ENCODE data around the gene HIP1R. TPM values are rescaled to one million over a fixed set of nuclear protein-coding genes. Genes with fewer than 3 reads are reported as not detected.

The HIP1R gene, protein sequence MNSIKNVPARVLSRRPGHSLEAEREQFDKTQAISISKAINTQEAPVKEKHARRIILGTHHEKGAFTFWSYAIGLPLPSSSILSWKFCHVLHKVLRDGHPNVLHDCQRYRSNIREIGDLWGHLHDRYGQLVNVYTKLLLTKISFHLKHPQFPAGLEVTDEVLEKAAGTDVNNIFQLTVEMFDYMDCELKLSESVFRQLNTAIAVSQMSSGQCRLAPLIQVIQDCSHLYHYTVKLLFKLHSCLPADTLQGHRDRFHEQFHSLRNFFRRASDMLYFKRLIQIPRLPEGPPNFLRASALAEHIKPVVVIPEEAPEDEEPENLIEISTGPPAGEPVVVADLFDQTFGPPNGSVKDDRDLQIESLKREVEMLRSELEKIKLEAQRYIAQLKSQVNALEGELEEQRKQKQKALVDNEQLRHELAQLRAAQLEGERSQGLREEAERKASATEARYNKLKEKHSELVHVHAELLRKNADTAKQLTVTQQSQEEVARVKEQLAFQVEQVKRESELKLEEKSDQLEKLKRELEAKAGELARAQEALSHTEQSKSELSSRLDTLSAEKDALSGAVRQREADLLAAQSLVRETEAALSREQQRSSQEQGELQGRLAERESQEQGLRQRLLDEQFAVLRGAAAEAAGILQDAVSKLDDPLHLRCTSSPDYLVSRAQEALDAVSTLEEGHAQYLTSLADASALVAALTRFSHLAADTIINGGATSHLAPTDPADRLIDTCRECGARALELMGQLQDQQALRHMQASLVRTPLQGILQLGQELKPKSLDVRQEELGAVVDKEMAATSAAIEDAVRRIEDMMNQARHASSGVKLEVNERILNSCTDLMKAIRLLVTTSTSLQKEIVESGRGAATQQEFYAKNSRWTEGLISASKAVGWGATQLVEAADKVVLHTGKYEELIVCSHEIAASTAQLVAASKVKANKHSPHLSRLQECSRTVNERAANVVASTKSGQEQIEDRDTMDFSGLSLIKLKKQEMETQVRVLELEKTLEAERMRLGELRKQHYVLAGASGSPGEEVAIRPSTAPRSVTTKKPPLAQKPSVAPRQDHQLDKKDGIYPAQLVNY
- polyA plus RNA-seq = 100 to 1,000 TPM in 2 of 4 donors, 10 to 100 TPM in 2; 37.6 to 284 (median 98.8) TPM
- long read RNA-seq, donor 1, full-length matches to known transcripts = 4 of 13 reads
- long read RNA-seq, donor 1, partial matches to known transcripts = 9 of 13 reads
- long read RNA-seq, donor 1, other reads (novel, unspliced or antisense) = 0 of 13 reads
- long read RNA-seq, donor 2, full-length matches to known transcripts = 1 of 1 reads
- long read RNA-seq, donor 2, partial matches to known transcripts = 0 of 1 reads
- long read RNA-seq, donor 2, other reads (novel, unspliced or antisense) = 0 of 1 reads
- long read RNA-seq, donor 3, partial matches to known transcripts = 0 of 1 reads
- long read RNA-seq, donor 3, other reads (novel, unspliced or antisense) = 0 of 1 reads
- long read RNA-seq, donor 4 = 0 reads
- long read RNA-seq, donor 5 = 0 reads
- long read RNA-seq, donor 6, full-length matches to known transcripts = 1 of 6 reads
- long read RNA-seq, donor 6, partial matches to known transcripts = 5 of 6 reads
- long read RNA-seq, donor 6, other reads (novel, unspliced or antisense) = 0 of 6 reads
- long read RNA-seq, donor 7 = 0 reads
- long read RNA-seq, donor 8 = 0 reads
- long read RNA-seq, donor 9 = 0 reads
- long read RNA-seq, donor 10, full-length matches to known transcripts = 2 of 2 reads
- long read RNA-seq, donor 10, partial matches to known transcripts = 0 of 2 reads
- long read RNA-seq, donor 10, other reads (novel, unspliced or antisense) = 0 of 2 reads

DNA sequence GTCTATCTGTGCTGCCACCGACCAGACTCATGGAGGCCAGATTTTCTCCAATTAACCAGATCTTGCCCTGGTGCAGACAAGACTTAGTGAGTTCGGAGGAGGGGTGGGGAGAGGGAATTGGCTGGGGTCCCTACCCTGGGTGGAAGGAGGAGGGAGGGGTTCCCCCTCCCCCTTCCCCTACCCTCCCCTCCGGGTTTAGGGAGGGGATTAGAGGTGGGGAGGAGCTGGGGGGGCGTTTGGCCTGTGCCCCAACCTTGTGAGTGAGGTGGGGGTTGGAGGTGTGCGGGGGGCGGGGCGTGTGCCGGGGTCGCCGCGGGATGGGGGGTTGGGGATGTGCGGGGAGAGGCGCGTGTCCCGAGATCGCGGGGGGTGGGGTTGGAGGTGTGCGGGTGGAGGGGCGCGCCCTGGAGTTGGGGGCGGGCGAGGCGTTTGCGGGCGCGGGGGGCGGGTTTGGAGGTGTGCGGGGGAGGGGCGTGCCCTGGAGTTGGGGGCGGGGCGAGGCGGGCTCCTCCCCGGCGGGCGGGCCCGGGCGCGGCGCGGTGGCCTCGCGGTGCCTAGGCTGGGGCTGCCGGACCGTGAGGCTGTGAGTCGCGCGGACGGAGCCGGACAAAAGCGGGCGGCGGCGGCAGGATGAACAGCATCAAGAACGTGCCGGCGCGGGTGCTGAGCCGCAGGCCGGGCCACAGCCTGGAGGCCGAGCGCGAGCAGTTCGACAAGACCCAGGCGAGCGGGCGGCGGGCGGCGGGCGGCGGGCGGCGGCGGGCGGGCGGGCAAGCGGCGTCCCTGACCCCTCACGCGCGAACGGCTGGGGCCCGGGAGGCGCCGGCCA is at the start of gene HIP1R:
HIP1R (plus strand) TSS at position 537 of the 829 bp plus-strand sequence; CDS start at position 631, 94 bp downstream.
- DNase-seq (peak; percentile 68 to 69), FAIRE-seq (no peak)
- H3K27ac ChIP-seq (ENCODE audit: low read depth in 1 of 3, low read length in 2 of 3) = peak within 1 kb of the TSS; percentile 90 to 91 (median 90)

DNA sequence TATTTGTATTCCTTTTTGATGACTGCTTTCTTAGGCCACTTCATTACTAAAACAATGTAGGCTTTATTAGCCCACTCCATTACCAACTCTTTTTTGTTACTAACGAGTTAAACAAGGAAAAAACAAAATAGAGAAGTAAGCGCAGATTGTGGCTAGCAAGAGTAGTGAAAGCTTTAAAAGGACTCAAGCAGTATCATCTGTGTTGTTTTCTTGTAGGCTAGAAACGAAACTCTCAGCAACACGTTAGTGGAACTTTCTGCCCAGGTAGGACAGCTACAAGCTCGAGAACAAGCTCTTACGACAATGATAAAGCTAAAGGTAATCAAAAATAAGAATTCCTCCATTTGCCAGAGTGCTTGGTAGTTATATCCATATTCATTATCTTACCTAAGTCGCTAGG is 49.8 kb upstream of the HIP1R start:
- no peak for FAIRE-seq

More for the DNA sequence above, at the start of gene HIP1R:
- no peaks in the 10 kb centered on the region for H3K9me3 ChIP-seq (ENCODE audit: control insufficient read depth in 2 of 2, insufficient read depth in 1 of 2, low read depth in 1 of 2, low read length in 1 of 2)
- peaks cover 0 to 10% (median 0%) of the 10 kb centered on the region in 3 donors for H3K36me3 ChIP-seq (ENCODE audit: control insufficient read depth in 3 of 3, insufficient read depth in 2 of 3, low read depth in 1 of 3, low read length in 3 of 3)
- no peaks in the 10 kb centered on the region for H3K27me3 ChIP-seq (ENCODE audit: control insufficient read depth in 3 of 3, insufficient read depth in 3 of 3, low read length in 3 of 3)
- H3K4me3 ChIP-seq (ENCODE audit: low read depth in 1 of 3, low read length in 3 of 3) = peak within 1 kb of the TSS; percentile 70 to 94 (median 89)
- WGBS, 3 donors = 0 to 1% (median 1%) methylated on average over 18 to 85 of the region's 85 CpGs
- peaks cover 4 to 38% (median 6%) of the 10 kb centered on the region in 3 donors for H3K4me1 ChIP-seq (ENCODE audit: control insufficient read depth in 3 of 3, insufficient read depth in 2 of 3, low read depth in 1 of 3, low read length in 2 of 3)

DNA sequence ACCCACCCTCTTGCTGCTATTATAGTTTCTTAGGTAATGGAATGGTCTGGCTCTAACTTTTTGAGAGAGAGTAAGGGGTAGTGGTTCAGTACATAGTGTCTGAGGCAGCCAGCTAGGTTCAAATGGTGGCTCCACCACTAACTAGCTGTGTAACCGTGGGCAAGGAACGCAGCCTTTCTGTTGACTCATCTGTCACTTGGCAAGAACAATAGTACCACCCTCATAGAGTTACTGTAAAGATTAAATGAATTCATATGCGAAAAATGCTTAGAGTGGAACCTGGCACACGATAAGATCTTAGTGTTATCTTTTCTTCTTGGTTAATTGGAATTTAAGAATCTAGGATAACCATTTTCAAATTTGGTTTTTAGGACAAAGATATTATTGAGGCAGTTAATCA is 46.9 kb upstream of the HIP1R start:
- WGBS, 3 donors = 80 to 83% (median 83%) methylated on average over 4 of the region's 4 CpGs
- Histone ChIP-seq H3K27me3 (ENCODE audit: control insufficient read depth in 3 of 3, insufficient read depth in 3 of 3, low read length in 3 of 3) (no peaks in the 10 kb centered on the region), H3K36me3 (ENCODE audit: control insufficient read depth in 3 of 3, insufficient read depth in 2 of 3, low read depth in 1 of 3, low read length in 3 of 3) (no peaks in the 10 kb centered on the region), H3K4me3 (ENCODE audit: low read depth in 1 of 3, low read length in 3 of 3) (no peak overlapping the region), H3K9me3 (ENCODE audit: control insufficient read depth in 2 of 2, insufficient read depth in 1 of 2, low read depth in 1 of 2, low read length in 1 of 2) (no peaks in the 10 kb centered on the region), H3K4me1 (ENCODE audit: control insufficient read depth in 3 of 3, insufficient read depth in 2 of 3, low read depth in 1 of 3, low read length in 2 of 3) (no peaks in the 10 kb centered on the region), H3K27ac (ENCODE audit: low read depth in 1 of 3, low read length in 2 of 3) (no peak overlapping the region)
- DNase-seq (no peak), FAIRE-seq (no peak)

More for the DNA sequence above, 49.8 kb upstream of the HIP1R start:
- 78 to 87% (median 82%) methylated on average over 7 of the region's 7 CpGs for WGBS, 3 donors
- no peak overlapping the region for H3K27ac ChIP-seq (ENCODE audit: low read depth in 1 of 3, low read length in 2 of 3)
- no peaks in the 10 kb centered on the region for H3K36me3 ChIP-seq (ENCODE audit: control insufficient read depth in 3 of 3, insufficient read depth in 2 of 3, low read depth in 1 of 3, low read length in 3 of 3)
- H3K4me3 ChIP-seq (ENCODE audit: low read depth in 1 of 3, low read length in 3 of 3) = no peak overlapping the region
- no peaks in the 10 kb centered on the region for H3K9me3 ChIP-seq (ENCODE audit: control insufficient read depth in 2 of 2, insufficient read depth in 1 of 2, low read depth in 1 of 2, low read length in 1 of 2)
- DNase-seq = no peak
- no peaks in the 10 kb centered on the region for H3K27me3 ChIP-seq (ENCODE audit: control insufficient read depth in 3 of 3, insufficient read depth in 3 of 3, low read length in 3 of 3)
- H3K4me1 ChIP-seq (ENCODE audit: control insufficient read depth in 3 of 3, insufficient read depth in 2 of 3, low read depth in 1 of 3, low read length in 2 of 3) = no peaks in the 10 kb centered on the region

DNA sequence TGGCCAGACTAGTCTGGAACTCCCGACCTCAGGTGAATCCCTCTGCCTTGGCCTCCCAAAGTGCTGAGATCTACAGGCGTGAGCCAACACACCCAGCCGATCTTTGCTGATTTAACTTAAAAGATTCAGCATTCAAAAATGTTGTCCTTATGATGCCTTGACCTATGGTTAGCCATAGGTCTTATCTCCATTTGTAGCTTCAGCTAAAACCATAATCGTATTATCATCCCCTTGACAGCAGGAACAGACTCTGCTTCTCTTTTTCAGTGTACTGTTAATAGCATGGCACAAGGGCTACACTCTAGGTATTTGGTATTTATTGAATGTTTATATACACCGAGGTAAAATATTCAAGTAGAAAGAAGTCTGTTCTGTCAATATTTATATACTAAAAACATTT is 45.6 kb upstream of the HIP1R start:
- DNase-seq (no peak), FAIRE-seq (no peak)
- no peaks in the 10 kb centered on the region for H3K9me3 ChIP-seq (ENCODE audit: control insufficient read depth in 2 of 2, insufficient read depth in 1 of 2, low read depth in 1 of 2, low read length in 1 of 2)
- no peak overlapping the region for H3K27ac ChIP-seq (ENCODE audit: low read depth in 1 of 3, low read length in 2 of 3)
- H3K27me3 ChIP-seq (ENCODE audit: control insufficient read depth in 3 of 3, insufficient read depth in 3 of 3, low read length in 3 of 3) = no peaks in the 10 kb centered on the region
- no peaks in the 10 kb centered on the region for H3K36me3 ChIP-seq (ENCODE audit: control insufficient read depth in 3 of 3, insufficient read depth in 2 of 3, low read depth in 1 of 3, low read length in 3 of 3)
- 81 to 86% (median 86%) methylated on average over 5 of the region's 5 CpGs for WGBS, 3 donors
- no peaks in the 10 kb centered on the region for H3K4me1 ChIP-seq (ENCODE audit: control insufficient read depth in 3 of 3, insufficient read depth in 2 of 3, low read depth in 1 of 3, low read length in 2 of 3)
- H3K4me3 ChIP-seq (ENCODE audit: low read depth in 1 of 3, low read length in 3 of 3) = no peak overlapping the region

DNA sequence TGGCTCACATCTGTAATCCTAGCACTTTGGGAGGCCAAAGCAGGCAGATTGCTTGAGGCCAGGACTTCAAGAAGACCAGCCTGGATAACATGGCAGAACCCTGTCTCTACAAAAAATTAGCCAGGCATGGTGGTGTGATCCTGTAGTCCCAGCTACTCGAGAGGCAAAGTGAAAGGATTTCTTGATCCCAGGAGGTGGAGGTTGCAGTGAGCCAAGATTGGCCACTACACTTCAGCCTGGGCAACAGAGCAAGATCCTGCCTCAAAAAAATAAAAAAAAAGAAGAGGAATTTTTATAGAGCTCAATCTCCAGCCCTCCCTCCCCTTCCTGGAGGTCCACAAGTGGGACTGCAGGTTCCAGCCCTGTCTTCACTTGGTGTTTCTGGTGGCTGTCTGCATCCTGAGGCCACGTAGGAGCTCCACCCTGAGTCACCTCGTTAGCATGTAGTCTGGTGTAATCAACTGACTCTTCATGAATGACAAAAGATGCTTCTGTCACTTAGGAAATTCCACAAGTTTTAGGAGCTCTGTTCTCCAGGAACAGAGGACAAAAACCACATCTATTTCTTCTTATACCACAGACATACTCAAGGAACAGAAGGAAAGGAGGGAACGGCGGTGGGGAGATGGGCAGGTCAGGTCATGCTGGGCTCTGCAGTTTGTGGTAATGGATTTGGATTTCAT is 44.7 kb upstream of the HIP1R start:
- H3K27ac ChIP-seq (ENCODE audit: low read depth in 1 of 3, low read length in 2 of 3) = no peak overlapping the region
- H3K9me3 ChIP-seq (ENCODE audit: control insufficient read depth in 2 of 2, insufficient read depth in 1 of 2, low read depth in 1 of 2, low read length in 1 of 2) = no peaks in the 10 kb centered on the region
- no peak for DNase-seq
- H3K36me3 ChIP-seq (ENCODE audit: control insufficient read depth in 3 of 3, insufficient read depth in 2 of 3, low read depth in 1 of 3, low read length in 3 of 3) = no peaks in the 10 kb centered on the region
- H3K4me3 ChIP-seq (ENCODE audit: low read depth in 1 of 3, low read length in 3 of 3) = no peak overlapping the region
- no peaks in the 10 kb centered on the region for H3K27me3 ChIP-seq (ENCODE audit: control insufficient read depth in 3 of 3, insufficient read depth in 3 of 3, low read length in 3 of 3)
- no peaks in the 10 kb centered on the region for H3K4me1 ChIP-seq (ENCODE audit: control insufficient read depth in 3 of 3, insufficient read depth in 2 of 3, low read depth in 1 of 3, low read length in 2 of 3)
- 78 to 81% (median 79%) methylated on average over 5 of the region's 5 CpGs for WGBS, 3 donors
- no peak for FAIRE-seq

DNA sequence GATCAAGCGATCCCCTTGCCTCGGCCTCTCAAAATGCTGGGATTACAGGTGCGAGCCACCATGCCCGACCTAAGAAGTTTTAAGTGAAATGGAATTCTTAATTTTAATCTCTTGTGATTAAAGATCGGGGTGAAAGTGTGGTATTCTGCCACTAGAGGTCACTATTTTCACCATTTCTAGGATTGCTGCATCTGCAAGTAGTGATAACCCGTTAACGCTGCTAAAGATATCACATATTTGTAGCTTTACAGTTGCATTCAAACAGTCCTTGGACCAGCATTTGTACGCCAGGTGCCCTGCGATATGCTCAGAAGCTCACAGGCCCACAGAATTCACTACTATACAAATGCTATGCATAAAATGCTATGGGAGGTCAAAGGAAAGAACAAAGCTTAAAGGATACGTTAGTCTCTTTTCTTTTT is 41.6 kb upstream of the HIP1R start:
- no peak for FAIRE-seq
- Histone ChIP-seq H3K27me3 (ENCODE audit: control insufficient read depth in 3 of 3, insufficient read depth in 3 of 3, low read length in 3 of 3) (no peaks in the 10 kb centered on the region), H3K27ac (ENCODE audit: low read depth in 1 of 3, low read length in 2 of 3) (no peak overlapping the region), H3K36me3 (ENCODE audit: control insufficient read depth in 3 of 3, insufficient read depth in 2 of 3, low read depth in 1 of 3, low read length in 3 of 3) (no peaks in the 10 kb centered on the region), H3K9me3 (ENCODE audit: control insufficient read depth in 2 of 2, insufficient read depth in 1 of 2, low read depth in 1 of 2, low read length in 1 of 2) (no peaks in the 10 kb centered on the region), H3K4me1 (ENCODE audit: control insufficient read depth in 3 of 3, insufficient read depth in 2 of 3, low read depth in 1 of 3, low read length in 2 of 3) (no peaks in the 10 kb centered on the region), H3K4me3 (ENCODE audit: low read depth in 1 of 3, low read length in 3 of 3) (no peak overlapping the region)
- WGBS, 3 donors = 11 to 19% (median 11%) methylated on average over 10 of the region's 10 CpGs
- peak; percentile 68 for DNase-seq
